COLO668 (cell line): ENCODE measurements around the gene BCL11B.
"Not testable (repeated sequence)": the region's sequence is repeated elsewhere in the genome, so short reads cannot be mapped to it uniquely, and the experiment has no call there.

Source experiments
- DNase-seq: peaks from one replicate; lab custom pipeline; 2025; ENCODE audit not compliant: unreplicated experiment; lab: John Stamatoyannopoulos, UW

Gene BCL11B

DNA sequence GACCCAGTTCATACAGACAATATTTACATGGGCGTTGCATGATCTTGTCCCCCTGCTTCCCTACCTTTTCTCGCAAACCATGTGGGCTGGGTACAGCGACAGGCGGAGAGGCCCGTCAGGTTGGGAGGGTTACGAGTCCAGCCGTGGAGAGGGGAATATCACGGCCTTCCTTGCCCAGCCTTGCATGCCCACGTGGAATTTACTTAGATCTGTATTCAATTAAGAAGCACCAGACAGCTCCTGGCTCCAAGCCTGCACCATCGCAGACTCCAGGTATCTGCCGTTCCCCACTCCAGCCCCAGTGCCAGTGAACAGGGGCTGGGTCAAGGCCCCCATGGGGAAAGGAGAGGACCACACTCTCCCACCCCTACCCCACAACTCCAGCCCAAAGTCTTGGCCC is 29.8 kb downstream of the BCL11B start:
- no peak for DNase-seq

DNA sequence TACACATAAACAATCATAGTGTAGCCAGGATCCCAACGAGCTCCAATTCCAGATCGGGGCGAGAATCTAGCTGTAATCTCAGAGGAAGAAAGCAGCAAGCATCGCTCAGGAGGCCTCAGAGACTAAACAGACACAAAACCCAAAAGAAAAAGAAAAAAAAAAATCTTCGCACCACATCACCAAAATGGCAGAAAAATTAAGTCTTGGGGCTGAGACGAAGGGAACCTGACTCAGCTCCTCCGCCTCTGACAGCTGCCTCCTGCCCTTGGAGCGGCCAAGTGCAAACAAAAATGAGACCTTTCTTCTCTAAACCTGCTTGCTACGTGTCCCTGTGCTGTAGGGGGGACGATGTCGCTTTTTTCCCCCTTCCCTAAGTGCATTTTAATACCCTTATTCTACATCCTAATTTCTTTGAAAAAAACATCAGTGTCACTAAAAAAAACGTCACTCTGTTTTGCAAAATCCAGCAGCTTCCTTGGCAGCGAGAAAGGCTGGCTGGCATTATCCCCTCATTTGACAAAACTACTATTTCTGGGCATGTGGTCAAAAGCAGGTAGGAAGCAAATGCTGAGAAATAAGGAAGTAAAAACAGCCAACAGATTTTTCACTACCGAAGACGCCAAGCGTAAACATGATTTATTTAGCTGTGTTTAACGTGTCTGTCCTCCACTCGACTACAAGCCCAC is 30.5 kb downstream of the BCL11B start:
- DNase-seq, result no peak

DNA sequence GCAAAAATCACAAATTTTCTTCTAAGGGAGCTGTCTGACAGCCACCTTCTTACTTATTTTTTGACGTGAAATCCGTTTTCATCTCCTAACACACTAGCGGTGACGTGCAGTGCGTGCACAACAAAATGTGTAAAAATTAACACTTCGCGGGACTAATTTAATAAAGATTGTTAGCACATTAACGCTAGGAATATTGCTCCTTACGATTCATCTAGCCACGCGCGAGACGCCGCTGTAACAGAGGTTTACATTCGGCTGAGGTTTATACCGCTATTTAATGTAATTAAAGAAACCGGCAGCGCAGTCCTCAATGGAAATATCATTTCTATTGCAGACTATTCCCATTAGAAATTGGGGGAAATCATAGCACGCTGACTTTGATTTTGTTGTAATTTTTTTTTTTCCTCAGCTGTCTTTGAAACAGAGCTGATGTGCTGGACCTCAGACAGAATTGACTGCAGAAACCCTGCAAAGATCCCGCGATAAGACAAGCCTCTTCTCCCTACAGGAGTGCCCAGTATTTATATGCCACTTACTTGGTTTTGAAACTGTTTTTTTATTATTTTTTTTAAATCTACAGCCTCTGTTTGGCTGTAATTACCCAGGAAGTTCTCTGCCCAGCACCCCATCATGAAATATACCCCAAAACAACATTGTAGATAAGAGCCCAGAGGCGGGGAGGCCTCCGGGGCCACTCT is 31.2 kb downstream of the BCL11B start:
- no peak for DNase-seq

DNA sequence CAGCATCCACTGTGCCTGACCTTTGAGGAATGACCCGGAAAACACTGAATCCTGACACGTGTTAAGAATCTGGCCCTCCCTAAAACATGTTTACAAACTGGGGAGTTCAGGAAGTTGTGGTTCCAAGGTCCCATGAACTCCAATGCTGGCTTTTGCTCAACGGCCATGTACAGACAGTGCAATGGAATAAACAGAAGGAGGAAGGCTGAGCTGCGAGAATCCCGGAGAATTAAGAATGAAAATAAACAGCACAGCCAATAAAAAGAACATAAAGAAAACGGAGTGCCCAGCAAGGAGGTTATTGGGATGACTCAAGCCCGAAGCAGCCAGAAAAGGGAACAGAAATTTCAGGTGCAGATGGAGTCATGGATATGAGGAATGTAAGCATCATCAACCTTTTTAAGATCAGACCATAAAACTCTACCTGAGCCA is 32.3 kb downstream of the BCL11B start:
- DNase-seq, result no peak

DNA sequence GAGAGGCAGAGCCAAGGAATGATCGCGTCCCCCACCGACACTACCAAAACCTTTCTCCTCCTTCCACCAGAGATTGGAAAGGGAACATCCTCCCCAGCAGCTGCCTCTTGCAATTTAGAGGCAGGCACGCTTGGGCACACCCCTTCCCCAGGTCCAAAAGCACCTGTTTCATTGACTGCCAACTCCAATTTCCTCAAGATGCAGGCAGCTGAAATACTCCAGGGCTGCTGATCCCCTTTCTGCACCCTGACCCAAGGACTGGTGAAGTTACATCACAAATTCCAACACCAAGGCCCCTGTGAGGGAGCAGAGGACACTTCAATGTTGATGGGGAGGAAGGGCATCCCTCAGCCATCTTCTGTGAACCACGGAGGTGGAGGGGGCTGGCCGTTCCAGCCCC is 33.8 kb downstream of the BCL11B start:
- DNase-seq, result no peak

DNA sequence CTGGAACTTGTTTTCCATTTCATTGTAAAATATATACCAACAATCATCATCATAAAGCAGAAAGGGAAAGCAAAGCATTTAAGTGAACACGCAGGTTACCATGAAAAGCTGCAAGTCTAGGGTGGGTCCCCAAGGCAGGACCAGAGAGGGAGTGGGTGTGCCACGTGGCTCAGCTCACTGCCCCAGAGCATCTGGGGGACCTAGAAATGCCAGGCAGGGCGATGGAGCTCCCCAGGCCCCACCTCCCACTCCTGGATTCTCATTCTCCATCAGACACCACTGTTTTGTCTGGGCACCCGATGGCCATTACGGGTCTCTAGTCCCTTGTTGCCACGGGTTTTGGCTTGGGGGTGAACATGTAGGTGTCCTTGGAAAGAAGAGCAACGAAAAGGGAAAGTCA is 34.7 kb downstream of the BCL11B start:
- no peak for DNase-seq

DNA sequence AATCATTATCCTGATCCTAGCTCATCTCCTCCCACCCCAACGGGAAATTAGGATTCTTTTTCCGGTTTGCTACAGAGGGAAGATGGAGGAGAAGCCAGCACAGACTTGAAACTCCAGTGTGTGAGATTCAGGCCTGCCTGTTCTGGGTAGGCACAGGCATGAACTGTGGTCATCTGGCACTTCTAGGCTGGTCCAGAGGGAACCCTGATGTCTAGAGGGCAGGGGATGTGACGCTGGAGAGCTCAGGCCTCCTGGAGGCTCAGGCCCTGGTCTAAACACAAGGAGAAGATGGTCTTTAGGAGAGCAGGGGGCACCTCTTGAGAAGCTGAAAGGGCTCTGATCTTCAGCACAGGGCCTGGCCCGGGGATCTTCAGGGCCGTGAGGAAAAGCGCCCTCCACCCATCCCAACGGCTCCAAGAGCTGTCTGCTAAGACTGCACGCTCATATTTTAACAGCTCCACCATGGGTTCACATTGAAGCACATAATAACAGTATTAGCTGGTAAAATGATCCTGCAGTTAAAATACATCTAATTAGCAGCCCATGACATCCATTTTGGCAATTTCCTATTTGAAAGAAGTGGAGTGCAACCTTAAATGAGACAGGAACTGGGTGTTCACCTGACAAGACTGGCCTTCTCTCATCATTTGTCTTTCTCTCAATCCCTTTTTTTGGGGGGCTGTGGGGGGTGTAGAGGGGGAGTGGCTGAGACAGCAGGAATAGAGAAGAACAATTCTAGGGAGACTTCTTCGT is 35.4 kb downstream of the BCL11B start:
- DNase-seq, result no peak

DNA sequence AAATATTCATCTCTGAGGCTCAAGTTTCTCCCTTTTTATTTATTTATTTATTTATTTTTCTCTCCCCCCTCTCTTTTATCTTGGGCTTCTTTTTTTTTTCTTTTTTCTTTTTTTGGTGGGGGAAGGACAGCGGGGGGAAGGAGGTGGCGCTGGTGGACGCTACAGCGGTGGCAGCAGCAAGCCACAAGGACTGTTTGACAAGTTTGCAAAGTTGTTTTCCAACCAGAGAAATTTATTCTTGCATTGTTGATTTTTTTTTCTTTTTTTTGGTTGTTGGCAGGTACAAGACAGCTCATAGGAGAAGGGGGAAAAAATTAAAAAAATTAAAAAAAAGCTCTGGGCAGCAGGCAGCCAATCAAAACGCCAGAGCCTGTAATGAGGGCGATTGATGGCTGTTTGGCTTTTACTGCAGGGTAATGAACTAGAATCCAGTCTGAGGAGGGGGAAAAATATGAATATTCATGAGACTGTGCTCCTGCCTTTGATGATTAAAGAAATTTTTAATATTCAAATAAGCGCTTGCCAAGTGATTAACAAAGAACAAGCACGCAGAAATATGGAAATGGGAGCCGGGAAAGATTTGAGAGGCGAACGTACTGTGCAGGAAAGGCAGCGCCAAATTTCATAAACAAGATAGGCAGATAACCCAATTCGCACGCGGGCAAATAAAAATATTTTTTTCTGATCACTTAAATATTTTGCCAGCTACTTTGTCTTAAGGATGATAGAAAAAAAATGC is 36.2 kb downstream of the BCL11B start:
- no peak for DNase-seq

DNA sequence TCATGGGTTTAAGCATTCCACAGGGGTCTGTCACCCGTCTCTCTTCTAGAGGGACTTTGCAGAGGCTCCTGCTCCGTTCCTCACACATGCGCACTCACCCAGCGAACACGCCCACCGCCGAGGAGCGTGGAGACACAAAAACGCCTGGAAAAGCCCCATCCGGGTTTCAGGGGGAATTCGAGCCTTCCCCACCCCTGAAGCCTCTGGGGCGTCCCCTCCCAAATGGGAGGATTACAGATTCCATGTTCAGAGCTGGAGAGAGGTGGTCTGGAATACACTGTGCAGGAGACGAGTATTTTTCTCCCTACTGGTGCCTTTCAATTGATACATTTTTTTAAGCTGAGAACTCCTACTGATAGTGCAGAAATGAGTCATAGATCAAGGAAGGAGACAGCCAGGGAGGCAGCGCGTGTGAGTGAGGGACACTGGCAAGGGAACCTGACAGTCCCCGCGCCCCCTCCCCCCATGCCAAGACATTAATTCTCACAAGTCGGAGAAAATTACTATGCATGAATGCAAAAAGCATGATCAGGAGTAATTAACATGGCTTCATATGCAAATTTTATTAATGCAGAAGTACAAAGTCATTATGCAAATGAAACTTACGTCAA is 36.9 kb downstream of the BCL11B start:
- DNase-seq, result no peak

DNA sequence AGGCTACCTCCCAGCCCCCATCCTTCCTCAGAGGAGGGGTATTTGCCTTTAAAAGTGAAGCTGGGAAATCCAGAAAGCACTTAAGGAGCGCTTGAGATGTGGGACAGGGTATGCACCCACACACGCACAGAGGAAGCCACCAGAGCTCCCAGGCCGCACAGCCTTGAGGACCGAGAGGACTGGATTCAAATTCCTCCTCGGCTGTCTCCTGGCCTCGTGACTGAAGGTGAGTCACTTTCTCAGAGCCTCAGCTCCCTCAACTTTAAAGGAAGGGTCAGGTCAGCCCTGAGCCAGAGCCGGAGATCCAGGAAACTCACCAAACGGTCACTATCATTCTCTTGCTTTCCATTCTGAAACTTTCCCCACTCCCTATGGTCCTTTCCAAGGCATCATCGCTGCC is 37.6 kb downstream of the BCL11B start:
- DNase-seq, result no peak

DNA sequence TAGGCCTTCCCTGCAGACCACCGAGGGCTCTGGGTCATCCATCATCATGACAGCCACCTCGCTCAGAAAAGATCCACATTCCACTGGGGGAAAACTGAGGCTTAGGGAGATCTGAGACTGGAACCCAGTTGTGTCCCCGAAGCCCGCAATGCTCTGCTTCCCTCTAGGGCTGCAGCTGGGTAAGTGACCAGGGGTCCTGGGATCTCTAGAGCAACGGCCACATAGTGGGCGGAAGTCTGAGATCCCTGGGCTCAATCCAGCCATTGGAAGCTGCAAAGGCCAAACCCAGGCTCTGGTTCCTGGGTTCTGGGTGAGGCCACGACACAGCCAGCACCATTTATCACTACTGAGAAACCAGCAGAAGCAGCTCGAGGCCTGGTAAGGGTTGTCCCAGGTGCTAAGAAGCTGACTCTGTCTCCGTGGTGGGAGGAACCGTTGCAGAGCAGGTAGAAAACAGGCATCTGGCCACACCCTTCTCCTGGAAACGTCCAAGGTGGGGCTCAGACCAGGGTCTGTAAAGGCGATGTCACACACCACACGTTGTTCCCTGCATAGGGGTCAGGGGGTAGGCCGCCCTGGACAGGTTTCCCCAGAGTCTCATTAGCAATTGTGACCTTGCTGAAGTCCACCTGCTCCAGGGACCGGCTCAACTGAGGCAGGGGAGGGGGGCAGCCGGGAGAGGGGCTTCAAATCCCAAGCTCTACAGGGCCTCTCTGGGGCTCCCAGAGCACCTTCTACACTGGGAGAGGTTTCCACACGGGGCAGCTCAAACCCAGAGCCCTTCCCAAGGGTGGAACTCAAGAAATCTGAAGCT is 38.6 kb downstream of the BCL11B start:
- no peak for DNase-seq

DNA sequence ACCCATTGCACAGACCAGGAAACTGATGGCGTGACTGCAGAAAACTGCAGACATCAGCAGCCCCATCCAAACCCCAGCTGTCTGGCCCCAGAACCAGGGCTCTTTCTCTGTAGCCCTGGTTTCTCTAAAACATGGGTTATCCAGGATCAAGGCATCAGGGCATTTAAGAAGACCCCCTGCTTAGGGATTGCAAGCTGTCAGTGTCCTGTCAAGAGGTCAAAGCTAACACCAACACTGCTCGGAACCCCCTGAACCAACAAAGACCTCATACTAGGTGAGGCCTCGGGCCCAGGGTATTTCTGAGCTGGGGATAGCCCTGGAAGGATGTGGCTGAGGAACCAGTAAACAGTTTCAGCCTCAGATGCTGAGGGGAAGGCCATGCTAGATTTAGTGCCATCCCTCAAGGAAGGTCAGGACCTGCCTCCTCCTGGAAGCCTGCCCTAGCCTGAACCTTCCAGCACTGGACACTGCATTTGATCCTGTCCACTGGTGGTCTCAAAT is 39.2 kb downstream of the BCL11B start:
- DNase-seq, result no peak

DNA sequence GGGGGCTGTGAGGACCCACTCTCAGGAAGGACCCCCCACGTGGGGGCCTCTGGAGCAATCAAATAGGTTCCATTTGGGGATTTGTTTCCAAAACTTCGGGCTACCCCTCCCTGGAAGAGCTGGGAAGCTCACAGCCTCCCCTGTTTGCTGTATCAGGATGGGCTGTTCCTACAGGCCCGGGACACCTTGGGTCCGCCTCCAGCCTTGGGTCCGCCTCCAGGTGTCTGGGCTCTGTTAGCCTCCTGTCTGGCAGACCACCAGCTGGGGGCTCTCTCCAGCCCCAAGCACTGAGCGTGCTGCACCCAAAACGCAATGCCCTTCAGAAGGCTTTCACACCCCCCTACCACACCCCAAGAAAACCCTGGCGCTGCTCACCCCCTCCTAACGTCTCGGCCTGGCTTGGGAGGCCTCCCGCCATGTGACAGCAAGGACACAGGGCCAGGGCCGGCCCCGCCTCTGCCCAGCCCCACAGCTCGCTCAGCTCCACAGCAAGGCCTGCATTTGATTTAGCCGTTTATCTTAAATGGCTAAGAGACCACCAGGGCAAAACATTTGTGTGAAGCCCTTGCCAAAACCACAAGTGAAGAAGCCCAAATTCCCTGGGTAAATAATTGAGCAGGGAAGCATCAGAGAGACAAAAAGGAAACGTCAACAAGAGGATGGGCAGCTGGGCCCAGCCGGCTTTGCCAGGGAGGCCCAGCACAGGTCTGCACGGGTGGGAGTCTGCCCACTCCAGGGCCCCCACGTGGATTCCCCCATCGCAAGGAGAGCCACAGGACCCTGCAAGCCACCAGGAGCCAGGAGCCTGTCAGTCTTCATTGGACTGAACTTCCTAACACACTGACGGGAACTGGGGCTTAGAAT is 39.9 kb downstream of the BCL11B start:
- no peak for DNase-seq

DNA sequence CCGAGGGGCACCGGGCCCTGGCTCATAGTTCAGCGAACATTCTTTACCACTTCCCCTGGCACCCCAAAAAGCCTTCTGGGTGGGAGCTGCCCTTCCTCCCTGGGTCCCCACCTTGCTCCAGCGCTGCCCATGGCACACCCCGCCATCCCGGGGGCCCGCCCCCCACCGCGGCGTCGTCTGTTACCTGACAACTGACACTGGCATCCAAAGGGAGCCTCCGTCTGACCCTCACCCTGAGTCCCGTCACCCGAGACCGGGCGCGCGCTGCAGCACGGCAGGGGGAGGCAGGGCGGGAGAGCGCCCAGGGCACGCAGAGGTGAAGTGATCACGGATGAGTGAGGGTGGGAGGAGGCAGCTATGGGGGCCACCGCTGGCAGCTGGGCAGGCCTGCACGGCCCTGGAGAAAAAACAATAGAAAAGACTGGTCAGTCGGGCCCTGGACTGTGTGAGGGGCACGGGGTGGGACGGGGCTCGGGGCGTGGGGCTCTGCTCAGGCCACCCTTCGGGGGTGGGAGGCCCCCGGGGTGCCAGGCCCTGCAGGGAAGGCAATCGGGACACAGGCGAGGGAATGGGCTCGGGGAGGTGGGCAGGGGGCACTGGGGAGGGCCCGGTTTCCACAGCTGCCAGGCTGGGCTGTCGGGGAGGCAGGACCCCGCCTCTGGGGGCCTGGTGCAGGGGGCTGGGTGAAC is 40.7 kb downstream of the BCL11B start:
- DNase-seq, result no peak

DNA sequence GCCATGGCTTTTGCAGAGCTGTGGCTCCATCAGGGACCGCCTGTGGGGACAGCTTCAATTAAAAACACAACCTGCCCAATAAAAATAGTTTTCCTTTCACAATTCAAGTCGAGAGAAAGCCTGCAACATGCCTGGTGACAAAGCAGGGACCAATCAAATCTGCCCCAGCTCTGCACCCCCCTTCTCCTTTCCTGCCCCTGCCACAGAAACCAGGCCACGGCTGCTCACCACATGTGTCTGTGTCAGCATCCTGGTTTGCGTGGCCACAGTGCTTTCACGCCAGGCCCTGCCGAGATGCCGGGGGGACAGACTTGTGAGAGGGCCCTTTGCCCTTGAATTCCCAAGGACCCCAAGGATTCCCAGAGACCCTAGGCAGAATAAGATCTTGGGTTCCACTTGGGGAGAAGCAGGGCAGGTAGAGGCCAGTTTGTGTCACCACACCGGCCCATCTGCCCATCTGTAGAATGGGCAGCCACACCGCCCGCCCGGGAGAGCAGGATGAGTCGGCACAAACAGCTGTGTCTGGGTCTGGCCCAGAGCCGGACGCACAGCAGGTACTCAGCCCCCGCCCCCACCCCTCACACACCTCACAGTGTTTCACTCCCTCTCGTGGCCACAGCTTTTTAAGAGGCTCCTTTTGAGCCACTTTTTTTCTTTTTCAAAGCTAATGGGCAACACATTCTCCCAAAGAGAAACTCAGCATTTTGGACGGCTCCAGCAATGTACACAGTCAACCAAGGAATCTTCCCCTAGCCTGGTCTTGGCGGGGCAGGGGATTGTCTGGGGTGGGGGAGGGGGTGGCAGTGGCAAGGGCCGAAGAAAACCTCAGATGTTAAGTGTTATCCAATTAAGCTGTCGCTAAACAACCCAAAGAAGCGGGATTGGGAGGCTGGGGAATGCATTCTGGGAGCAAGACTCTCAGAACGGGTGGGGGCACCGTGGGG is 41.5 kb downstream of the BCL11B start:
- no peak for DNase-seq

DNA sequence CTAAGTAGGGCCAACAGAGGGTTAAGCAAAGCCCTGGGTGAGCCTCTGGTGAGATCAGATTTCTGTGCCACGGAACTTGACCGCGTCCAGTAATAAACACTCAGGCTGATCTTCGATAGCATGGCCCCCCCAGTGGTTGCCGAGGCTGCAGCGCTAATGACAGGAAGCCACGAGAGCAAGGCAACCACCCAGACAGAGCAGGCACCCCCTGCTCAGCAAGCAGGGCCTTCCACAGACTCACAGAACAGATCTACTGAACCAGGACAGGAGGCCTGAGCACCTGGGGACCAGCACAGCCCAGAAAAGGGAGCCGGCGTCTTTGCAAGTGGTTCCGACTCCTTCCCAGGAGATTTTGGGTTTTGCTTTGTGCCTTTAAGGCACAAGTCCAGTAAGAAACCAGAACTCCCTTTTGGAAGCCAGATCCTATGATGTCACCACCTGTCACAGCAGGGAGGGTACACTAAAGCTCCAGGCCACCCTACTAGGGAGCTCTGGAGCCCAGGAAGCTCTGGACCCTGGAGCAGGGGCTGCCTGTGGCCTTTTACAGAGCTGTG is 42.3 kb downstream of the BCL11B start:
- no peak for DNase-seq

DNA sequence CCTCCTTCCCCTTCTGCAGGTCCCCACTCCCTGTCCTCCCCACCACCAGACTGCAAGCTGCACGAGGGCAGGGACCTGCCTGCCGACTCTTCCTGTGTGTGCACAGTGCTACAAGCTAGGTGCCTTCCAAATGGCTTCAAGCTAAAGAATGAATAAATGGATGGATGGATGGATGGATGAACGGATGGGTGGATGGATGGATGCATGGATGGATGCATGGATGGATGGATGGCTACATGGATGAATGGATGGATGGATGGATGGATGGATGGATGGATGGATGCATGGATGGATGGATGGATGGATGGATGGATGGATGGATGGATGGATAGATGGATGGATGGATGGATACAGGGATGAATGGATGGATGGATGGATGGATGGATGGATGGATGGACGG is 43.2 kb downstream of the BCL11B start:
- not testable (repeated sequence) for DNase-seq
